OCI-LY1 (cell line): ENCODE data around the gene FLNC.

ENCODE experiments used
- H2AFZ ChIP-seq: fragments of 200-600 bp; sonication (generic), shearing (Covaris generic); 2 replicates; pipeline ENCODE4 v1.6.0; 2014; ENCODE audit warnings: antibody characterized with exemption, mild to moderate bottlenecking, low read length
- H3F3A ChIP-seq: fragments of 200-600 bp; sonication (generic), shearing (Covaris generic); 2 replicates; pipeline ENCODE4 v1.6.0; 2014; ENCODE audit warnings: mild to moderate bottlenecking, antibody characterized with exemption, low read length, moderate library complexity; ENCODE audit not compliant: insufficient read depth
- H3K27ac ChIP-seq: fragments of 200-600 bp; sonication (generic); 2 replicates; pipeline ENCODE4 v1.5.1; 2014; ENCODE audit warnings: low read length, mixed run types, mild to moderate bottlenecking, low read depth; ENCODE audit not compliant: poor library complexity, severe bottlenecking
- H3K27me3 ChIP-seq: fragments of 200-600 bp; sonication (generic); 2 replicates; pipeline ENCODE4 v1.6.0; 2014; ENCODE audit warnings: antibody characterized with exemption, mild to moderate bottlenecking, low read length, moderate library complexity; ENCODE audit not compliant: insufficient read depth
- H3K36me3 ChIP-seq: fragments of 200-600 bp; sonication (generic); 2 replicates; pipeline ENCODE4 v1.6.1; 2014; ENCODE audit warnings: mild to moderate bottlenecking, antibody characterized with exemption, low read length, moderate library complexity, mixed read lengths; ENCODE audit not compliant: insufficient read depth
- H3K4me1 ChIP-seq: fragments of 200-600 bp; sonication (generic); 2 replicates; pipeline ENCODE4 v1.5.1; 2014; ENCODE audit warnings: mild to moderate bottlenecking, low read length, moderate library complexity; ENCODE audit not compliant: insufficient read depth, severe bottlenecking
- H3K4me2 ChIP-seq: fragments of 200-600 bp; sonication (generic), shearing (Covaris generic); 2 replicates; pipeline ENCODE4 v1.6.1; 2014; ENCODE audit warnings: low read length
- H3K4me3 ChIP-seq: fragments of 200-600 bp; sonication (generic); 2 replicates; pipeline ENCODE4 v1.5.1; 2014; ENCODE audit warnings: low read length, low read depth, mild to moderate bottlenecking, mixed read lengths; ENCODE audit not compliant: poor library complexity, severe bottlenecking
- H3K79me2 ChIP-seq: fragments of 200-600 bp; shearing (Covaris generic); 2 replicates; pipeline ENCODE4 v1.6.1; 2016; ENCODE audit warnings: mixed run types, low read length, mixed read lengths; ENCODE audit not compliant: insufficient read depth
- H3K9ac ChIP-seq: fragments of 200-600 bp; sonication (generic), shearing (Covaris generic); 2 replicates; pipeline ENCODE4 v1.6.1; 2014; ENCODE audit warnings: mild to moderate bottlenecking, low read length, mixed read lengths
- H3K9me2 ChIP-seq: fragments of 200-600 bp; sonication (generic), shearing (Covaris generic); 2 replicates; pipeline ENCODE4 v1.6.1; 2014; ENCODE audit warnings: low read depth, mild to moderate bottlenecking, low read length, mixed read lengths
- H3K9me3 ChIP-seq: fragments of 200-600 bp; shearing (Covaris generic); 2 replicates; pipeline ENCODE4 v1.6.1; 2014; ENCODE audit warnings: low read length, mixed read lengths
- H4K20me1 ChIP-seq: fragments of 200-600 bp; sonication (generic), shearing (Covaris generic); 2 replicates; pipeline ENCODE4 v1.6.0; 2016; ENCODE audit warnings: mild to moderate bottlenecking, low read length; ENCODE audit not compliant: insufficient read depth
- EZH2 ChIP-seq: fragments of 200-600 bp; sonication (generic), shearing (Covaris generic); IDR thresholded peaks from 2 replicates; pipeline ENCODE4 v1.8.0; 2017; ENCODE audit warnings: borderline replicate concordance, mixed run types, mild to moderate bottlenecking, antibody characterized with exemption, low read length, moderate library complexity, mixed read lengths
- TF ChIP-seq, protein P1 (sequence below): fragments of 200-600 bp; sonication (generic), shearing (Covaris generic); IDR thresholded peaks from 2 replicates; pipeline ENCODE4 v1.5.1; 2017; ENCODE audit warnings: mild to moderate bottlenecking, antibody characterized with exemption, low read length, moderate library complexity, mixed read lengths

The FLNC gene

DNA sequence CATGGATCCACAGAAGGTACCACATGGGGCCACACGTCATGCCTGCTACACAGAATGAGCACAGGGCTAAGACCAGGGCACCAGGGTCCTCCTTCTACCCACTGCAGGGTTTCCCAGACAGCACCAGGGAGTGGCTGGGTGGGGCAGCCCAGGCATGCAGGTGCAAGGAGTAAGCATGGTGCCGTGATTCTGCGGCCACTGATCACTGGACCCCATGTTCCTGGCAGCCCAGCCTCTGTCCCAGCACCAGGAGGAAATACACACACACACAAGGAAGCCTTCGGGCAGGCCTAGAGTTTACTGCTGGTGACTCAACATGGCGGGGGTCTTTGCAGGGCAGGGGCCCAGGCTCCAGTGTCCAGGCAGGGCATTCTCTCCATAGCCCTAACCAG, 46.4 kb downstream of the FLNC start:
- Histone ChIP-seq H3K4me2 (no peak overlapping the region), H3K9ac (no peak overlapping the region), H2AFZ (no peak overlapping the region), H3K27ac (no peak overlapping the region), H4K20me1 (no peaks in the 10 kb centered on the region), H3K36me3 (no peaks in the 10 kb centered on the region), H3K4me3 (no peak overlapping the region), H3K79me2 (no peaks in the 10 kb centered on the region), H3F3A (no peaks in the 10 kb centered on the region), H3K9me2 (no peaks in the 10 kb centered on the region), H3K27me3 (peaks cover 4% of the 10 kb centered on the region; the same call in 1 of the 2 replicates), H3K4me1 (no peaks in the 10 kb centered on the region), H3K9me3 (no peaks in the 10 kb centered on the region)
- TF ChIP-seq, protein P1, sequence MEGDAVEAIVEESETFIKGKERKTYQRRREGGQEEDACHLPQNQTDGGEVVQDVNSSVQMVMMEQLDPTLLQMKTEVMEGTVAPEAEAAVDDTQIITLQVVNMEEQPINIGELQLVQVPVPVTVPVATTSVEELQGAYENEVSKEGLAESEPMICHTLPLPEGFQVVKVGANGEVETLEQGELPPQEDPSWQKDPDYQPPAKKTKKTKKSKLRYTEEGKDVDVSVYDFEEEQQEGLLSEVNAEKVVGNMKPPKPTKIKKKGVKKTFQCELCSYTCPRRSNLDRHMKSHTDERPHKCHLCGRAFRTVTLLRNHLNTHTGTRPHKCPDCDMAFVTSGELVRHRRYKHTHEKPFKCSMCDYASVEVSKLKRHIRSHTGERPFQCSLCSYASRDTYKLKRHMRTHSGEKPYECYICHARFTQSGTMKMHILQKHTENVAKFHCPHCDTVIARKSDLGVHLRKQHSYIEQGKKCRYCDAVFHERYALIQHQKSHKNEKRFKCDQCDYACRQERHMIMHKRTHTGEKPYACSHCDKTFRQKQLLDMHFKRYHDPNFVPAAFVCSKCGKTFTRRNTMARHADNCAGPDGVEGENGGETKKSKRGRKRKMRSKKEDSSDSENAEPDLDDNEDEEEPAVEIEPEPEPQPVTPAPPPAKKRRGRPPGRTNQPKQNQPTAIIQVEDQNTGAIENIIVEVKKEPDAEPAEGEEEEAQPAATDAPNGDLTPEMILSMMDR, result no peak
- no peak for TF ChIP-seq EZH2

GRCh38 chr7:128876978-128877755, 47.0 kb downstream of the FLNC start:
- H3K4me1 ChIP-seq, result no peaks in the 10 kb centered on the region
- H3K27ac ChIP-seq, result no peak overlapping the region
- H3K27me3 ChIP-seq, result peaks cover 4% of the 10 kb centered on the region; the same call in 1 of the 2 replicates
- H3K4me2 ChIP-seq, result no peak overlapping the region
- no peaks in the 10 kb centered on the region for H3K9me3 ChIP-seq
- no peaks in the 10 kb centered on the region for H3K79me2 ChIP-seq
- no peaks in the 10 kb centered on the region for H4K20me1 ChIP-seq
- no peak overlapping the region for H3K9ac ChIP-seq
- no peak overlapping the region for H2AFZ ChIP-seq
- no peaks in the 10 kb centered on the region for H3F3A ChIP-seq
- H3K36me3 ChIP-seq, result no peaks in the 10 kb centered on the region
- H3K9me2 ChIP-seq, result no peaks in the 10 kb centered on the region
- no peak for TF ChIP-seq EZH2
- TF ChIP-seq, protein P1, result no peak
- H3K4me3 ChIP-seq, result no peak overlapping the region

GRCh38 chr7:128877756-128878120, 47.5 kb downstream of the FLNC start:
- H3K9me2 ChIP-seq, result no peaks in the 10 kb centered on the region
- H2AFZ ChIP-seq, result no peak overlapping the region
- H3F3A ChIP-seq, result no peaks in the 10 kb centered on the region
- no peak for TF ChIP-seq EZH2
- TF ChIP-seq, protein P1, result no peak
- peaks cover 4% of the 10 kb centered on the region; the same call in 1 of the 2 replicates for H3K27me3 ChIP-seq
- no peaks in the 10 kb centered on the region for H3K4me1 ChIP-seq
- no peak overlapping the region for H3K9ac ChIP-seq
- H4K20me1 ChIP-seq, result no peaks in the 10 kb centered on the region
- H3K27ac ChIP-seq, result no peak overlapping the region
- no peaks in the 10 kb centered on the region for H3K79me2 ChIP-seq
- H3K9me3 ChIP-seq, result no peaks in the 10 kb centered on the region
- no peak overlapping the region for H3K4me3 ChIP-seq
- H3K4me2 ChIP-seq, result no peak overlapping the region
- H3K36me3 ChIP-seq, result no peaks in the 10 kb centered on the region
